Neural cell (in vitro differentiated cells): ENCODE measurements around the gene CEACAM3.

Experiments
- CTCF ChIP-seq: fragments of 450-650 bp; IDR thresholded peaks from 2 replicates; pipeline ENCODE4 v1.5.1; 2014; ENCODE audit warnings: antibody characterized with exemption, mild to moderate bottlenecking, moderate library complexity; ENCODE audit not compliant: poor library complexity, severe bottlenecking
- EZH2 ChIP-seq: fragments of 200-600, 300-800 bp; shearing (Covaris generic), sonication (generic); IDR thresholded peaks from 2 replicates; pipeline ENCODE4 v1.6.1; 2014; ENCODE audit warnings: antibody characterized with exemption, low read length, borderline replicate concordance, mild to moderate bottlenecking; ENCODE audit not compliant: insufficient read depth, poor library complexity, severe bottlenecking
- SMC3 ChIP-seq: fragments of 450-650 bp; conservative IDR thresholded peaks from 2 replicates; pipeline ENCODE4 v1.6.1; 2014; ENCODE audit warnings: antibody characterized with exemption, mild to moderate bottlenecking, moderate library complexity; ENCODE audit not compliant: poor library complexity

DNA sequence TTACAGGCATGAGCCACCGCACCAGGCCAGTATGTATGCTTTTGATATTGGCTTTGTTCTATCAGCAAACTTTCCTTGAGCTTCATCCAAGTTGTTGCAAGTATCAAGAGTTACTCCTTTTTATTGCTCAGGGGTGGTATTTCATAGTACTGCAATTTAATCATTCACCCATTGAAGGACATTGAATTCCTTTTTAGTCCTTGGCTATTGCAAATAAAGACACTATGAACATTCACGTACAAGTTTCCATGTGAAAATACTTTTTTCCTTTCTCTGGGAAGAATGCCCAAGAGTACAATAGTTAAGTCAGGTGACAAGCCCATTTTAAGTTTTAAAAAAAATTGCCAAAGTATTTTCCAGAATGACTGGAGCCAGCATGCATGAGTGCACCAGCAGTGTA lies 20.4 kb downstream of the CEACAM3 start:
- TF ChIP-seq CTCF (no peak), EZH2 (no peak), SMC3 (no peak)
